ENCODE results near the gene STIMATE. TPM values are rescaled to one million over a fixed set of nuclear protein-coding genes. Genes with fewer than 3 reads are reported as not detected.

STIMATE gene
- total and polyA plus RNA-seq, 2 of the 4 experiments (the other 2 are of a cell fraction), result 10.6 to 17.8 TPM

DNA sequence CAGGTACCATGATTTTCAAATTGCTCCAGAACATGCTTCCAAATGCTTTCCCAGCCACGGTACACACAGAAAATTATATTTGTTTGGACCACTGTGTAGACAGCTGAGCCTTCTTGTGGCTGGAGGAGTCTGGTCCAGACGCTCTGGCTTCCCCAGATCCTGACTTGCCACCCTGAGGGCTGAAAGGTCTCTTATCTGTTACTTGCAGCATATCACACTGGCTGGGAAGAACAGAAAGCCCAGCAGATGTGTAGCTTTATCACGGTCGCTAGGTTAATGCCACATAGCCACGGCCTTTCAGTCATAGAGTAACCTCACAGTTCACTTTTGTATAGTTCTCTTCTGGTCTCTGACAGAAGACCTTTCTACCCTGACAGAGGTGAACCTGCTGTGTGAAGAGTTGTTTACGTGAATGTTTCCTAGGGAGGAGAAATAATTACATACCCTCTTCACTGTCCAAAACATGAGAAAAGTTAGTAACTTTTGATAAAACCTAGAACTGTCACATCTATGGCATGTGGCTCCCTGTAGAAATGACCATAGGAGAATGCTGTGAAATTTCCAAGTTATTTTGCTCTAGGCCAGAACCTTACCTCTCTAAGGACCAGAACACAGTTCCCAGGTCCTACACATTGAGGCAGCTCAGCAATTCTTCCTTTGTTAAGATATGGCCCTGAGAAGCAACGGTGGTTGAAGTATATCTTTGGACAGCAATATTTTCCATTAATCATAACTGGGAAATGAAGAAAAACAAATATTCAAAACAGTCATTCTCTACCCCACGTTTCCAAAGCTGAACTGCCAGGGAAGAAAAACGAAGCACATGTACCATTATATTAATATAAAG lies 15.8 kb upstream of the STIMATE start:
- Histone ChIP-seq H3K36me3 (ENCODE audit: control insufficient read depth, insufficient read depth, low read length) (no peaks in the 10 kb centered on the region), H3K14ac (replicated peaks; ENCODE audit: low read depth, low read length) (no peak overlapping the region), H3K9me1 (ENCODE audit: insufficient read depth, low read length) (no peaks in the 10 kb centered on the region), H3K9ac (ENCODE audit: low read depth, low read length) (no peak overlapping the region), H3K9me3 (ENCODE audit: control insufficient read depth, insufficient read depth, low read length) (no peaks in the 10 kb centered on the region), H3K4me3 (ENCODE audit: insufficient read depth, low read depth, low read length) (no peak overlapping the region), H3K4me2 (ENCODE audit: low read depth, low read length) (no peak overlapping the region), H3K4ac (ENCODE audit: low read depth, low read length) (no peak overlapping the region), H3K27ac (ENCODE audit: insufficient read depth, low read length) (no peak overlapping the region), H2BK20ac (ENCODE audit: low read depth, low read length) (no peak overlapping the region), H2BK5ac (ENCODE audit: low read depth, low read length, poor library complexity, severe bottlenecking) (no peak overlapping the region), H2BK120ac (ENCODE audit: low read depth, low read length) (no peak overlapping the region), H4K20me1 (ENCODE audit: insufficient read depth, low read length) (no peaks in the 10 kb centered on the region), H2AK9ac (replicated peaks; ENCODE audit: low read depth, low read length, poor library complexity) (no peak overlapping the region), H3K4me1 (ENCODE audit: control insufficient read depth, insufficient read depth, low read length) (no peaks in the 10 kb centered on the region), H2AK5ac (ENCODE audit: low read depth, low read length) (no peak overlapping the region), H4K8ac (ENCODE audit: low read depth in 2 of 2, low read length in 2 of 2) (no peak overlapping the region), H3K79me1 (ENCODE audit: low read depth in 1 of 2, low read length in 2 of 2) (no peaks in the 10 kb centered on the region), H3K23ac (ENCODE audit: low read depth, low read length) (no peak overlapping the region), H2BK15ac (ENCODE audit: low read depth, low read length) (no peak overlapping the region), H4K5ac (ENCODE audit: low read depth, low read length) (no peak overlapping the region), H3K56ac (ENCODE audit: extremely low read depth, insufficient read depth, low read length) (no peak overlapping the region), H3K27me3 (ENCODE audit: control insufficient read depth, insufficient read depth, low read length) (no peaks in the 10 kb centered on the region), H3K18ac (ENCODE audit: low read depth, low read length) (no peak overlapping the region), H4K91ac (ENCODE audit: insufficient read depth, low read depth, low read length) (no peak overlapping the region), H2AFZ (replicated peaks; ENCODE audit: low read length, poor library complexity) (no peak overlapping the region)
- ChIA-PET POLR2A (ENCODE audit: unreplicated experiment) (no interaction called here), CTCF (interaction anchor here (0.6 kb wide), 1 partner anchor 95 kb away, joined by 5 read pairs; no protein-coding TSS in a partner anchor)
- DNase-seq (no peak), ATAC-seq (ENCODE audit: low read depth) (no peak)
- 60% methylated on average over 1 of the region's 9 CpGs; no CpG with 5 or more reads in 1 of the 2 experiments for WGBS, 2 experiments (ENCODE audit: extremely low coverage in 2 of 2, insufficient read length in 1 of 2)
- in situ Hi-C loops (cut with MboI; ENCODE audit: low sequenced_read_pairs), result no loop called here
- intact Hi-C loops (cut with micrococcal nuclease), result no loop called here
- BruUV-seq (replicated peaks), result no TSS peak
- dilution Hi-C loops (cut with HindIII; ENCODE audit: low sequenced_read_pairs, unreplicated experiment), result no loop called here
- TF ChIP-seq, protein P1, sequence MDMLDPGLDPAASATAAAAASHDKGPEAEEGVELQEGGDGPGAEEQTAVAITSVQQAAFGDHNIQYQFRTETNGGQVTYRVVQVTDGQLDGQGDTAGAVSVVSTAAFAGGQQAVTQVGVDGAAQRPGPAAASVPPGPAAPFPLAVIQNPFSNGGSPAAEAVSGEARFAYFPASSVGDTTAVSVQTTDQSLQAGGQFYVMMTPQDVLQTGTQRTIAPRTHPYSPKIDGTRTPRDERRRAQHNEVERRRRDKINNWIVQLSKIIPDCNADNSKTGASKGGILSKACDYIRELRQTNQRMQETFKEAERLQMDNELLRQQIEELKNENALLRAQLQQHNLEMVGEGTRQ (IDR thresholded peaks at IDR 0.05; ENCODE audit: low read depth, low read length), result no peak
- no peak for TF ChIP-seq RCOR1 (IDR thresholded peaks at IDR 0.05; ENCODE audit: insufficient replicate concordance, low read length)
- TF ChIP-seq SMC3 (IDR thresholded peaks at IDR 0.05; ENCODE audit: low read depth, low read length), result no peak
- TF ChIP-seq, protein P2, sequence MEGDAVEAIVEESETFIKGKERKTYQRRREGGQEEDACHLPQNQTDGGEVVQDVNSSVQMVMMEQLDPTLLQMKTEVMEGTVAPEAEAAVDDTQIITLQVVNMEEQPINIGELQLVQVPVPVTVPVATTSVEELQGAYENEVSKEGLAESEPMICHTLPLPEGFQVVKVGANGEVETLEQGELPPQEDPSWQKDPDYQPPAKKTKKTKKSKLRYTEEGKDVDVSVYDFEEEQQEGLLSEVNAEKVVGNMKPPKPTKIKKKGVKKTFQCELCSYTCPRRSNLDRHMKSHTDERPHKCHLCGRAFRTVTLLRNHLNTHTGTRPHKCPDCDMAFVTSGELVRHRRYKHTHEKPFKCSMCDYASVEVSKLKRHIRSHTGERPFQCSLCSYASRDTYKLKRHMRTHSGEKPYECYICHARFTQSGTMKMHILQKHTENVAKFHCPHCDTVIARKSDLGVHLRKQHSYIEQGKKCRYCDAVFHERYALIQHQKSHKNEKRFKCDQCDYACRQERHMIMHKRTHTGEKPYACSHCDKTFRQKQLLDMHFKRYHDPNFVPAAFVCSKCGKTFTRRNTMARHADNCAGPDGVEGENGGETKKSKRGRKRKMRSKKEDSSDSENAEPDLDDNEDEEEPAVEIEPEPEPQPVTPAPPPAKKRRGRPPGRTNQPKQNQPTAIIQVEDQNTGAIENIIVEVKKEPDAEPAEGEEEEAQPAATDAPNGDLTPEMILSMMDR (conservative IDR thresholded peaks at IDR 0.05; ENCODE audit: low read depth, low read length), result no peak
- no peak for TF ChIP-seq MXI1 (IDR thresholded peaks at IDR 0.05; ENCODE audit: borderline replicate concordance, low read depth, low read length)
- TF ChIP-seq POLR2A (IDR thresholded peaks at IDR 0.05; ENCODE audit: low read depth, low read length), result no peak
- no peak for TF ChIP-seq FOS (IDR thresholded peaks at IDR 0.05; ENCODE audit: low read depth, low read length)
- TF ChIP-seq MAZ (IDR thresholded peaks at IDR 0.05; ENCODE audit: borderline replicate concordance, low read depth, low read length), result no peak
- no peak for TF ChIP-seq BHLHE40 (IDR thresholded peaks at IDR 0.05; ENCODE audit: low read depth, low read length)
- TF ChIP-seq RAD21 (IDR thresholded peaks at IDR 0.05; ENCODE audit: low read length), result no peak
- TF ChIP-seq, protein P3, sequence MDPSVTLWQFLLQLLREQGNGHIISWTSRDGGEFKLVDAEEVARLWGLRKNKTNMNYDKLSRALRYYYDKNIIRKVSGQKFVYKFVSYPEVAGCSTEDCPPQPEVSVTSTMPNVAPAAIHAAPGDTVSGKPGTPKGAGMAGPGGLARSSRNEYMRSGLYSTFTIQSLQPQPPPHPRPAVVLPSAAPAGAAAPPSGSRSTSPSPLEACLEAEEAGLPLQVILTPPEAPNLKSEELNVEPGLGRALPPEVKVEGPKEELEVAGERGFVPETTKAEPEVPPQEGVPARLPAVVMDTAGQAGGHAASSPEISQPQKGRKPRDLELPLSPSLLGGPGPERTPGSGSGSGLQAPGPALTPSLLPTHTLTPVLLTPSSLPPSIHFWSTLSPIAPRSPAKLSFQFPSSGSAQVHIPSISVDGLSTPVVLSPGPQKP (IDR thresholded peaks at IDR 0.05; ENCODE audit: borderline replicate concordance, low read depth, low read length), result no peak
- TF ChIP-seq RFX5 (IDR thresholded peaks at IDR 0.05; ENCODE audit: low read depth, low read length), result no peak
- TF ChIP-seq CHD1 (IDR thresholded peaks at IDR 0.05; ENCODE audit: low read depth, low read length), result no peak
- TF ChIP-seq CEBPB (IDR thresholded peaks at IDR 0.05; ENCODE audit: low read depth, low read length), result no peak
- TF ChIP-seq MAFK (IDR thresholded peaks at IDR 0.05; ENCODE audit: low read depth, low read length), result no peak

Data from IMR-90 (cell line).